DMS53 treated with DMSO at 0.1 percent for 48 hours (cell line): ENCODE measurements around the gene THAP10.
"Not testable (repeated sequence)": the region's sequence is repeated elsewhere in the genome, so short reads cannot be mapped to it uniquely, and the experiment has no call there.

Experiments
- DNase-seq: peaks from one replicate; lab custom pipeline; 2025; ENCODE audit not compliant: unreplicated experiment; lab: John Stamatoyannopoulos, UW

THAP10 gene

GRCh38 chr15:70879401-70879800 lies 12.8 kb downstream of the THAP10 start:
- DNase-seq, result no peak

GRCh38 chr15:70876683-70877082 lies 15.6 kb downstream of the THAP10 start:
- DNase-seq, result no peak

DNA sequence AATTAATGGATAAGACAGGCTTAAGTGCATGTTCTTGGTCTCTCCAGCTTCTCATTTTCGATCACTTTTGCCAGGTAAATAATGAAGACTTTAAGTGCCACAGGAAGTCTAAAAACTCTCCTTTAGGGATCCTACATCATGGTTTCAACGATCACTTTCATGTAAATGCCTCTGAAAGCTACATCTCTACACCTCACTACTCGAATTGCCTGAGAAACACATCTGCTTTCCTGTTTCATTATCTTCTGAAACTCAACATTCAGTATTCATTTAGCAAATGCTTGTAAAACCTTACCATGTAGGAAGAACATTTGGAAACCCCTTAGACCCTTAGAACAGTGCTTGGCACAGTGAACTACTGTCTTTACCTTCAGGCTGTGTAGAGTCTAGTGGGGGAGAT lies 16.2 kb downstream of the THAP10 start:
- DNase-seq, result no peak

DNA sequence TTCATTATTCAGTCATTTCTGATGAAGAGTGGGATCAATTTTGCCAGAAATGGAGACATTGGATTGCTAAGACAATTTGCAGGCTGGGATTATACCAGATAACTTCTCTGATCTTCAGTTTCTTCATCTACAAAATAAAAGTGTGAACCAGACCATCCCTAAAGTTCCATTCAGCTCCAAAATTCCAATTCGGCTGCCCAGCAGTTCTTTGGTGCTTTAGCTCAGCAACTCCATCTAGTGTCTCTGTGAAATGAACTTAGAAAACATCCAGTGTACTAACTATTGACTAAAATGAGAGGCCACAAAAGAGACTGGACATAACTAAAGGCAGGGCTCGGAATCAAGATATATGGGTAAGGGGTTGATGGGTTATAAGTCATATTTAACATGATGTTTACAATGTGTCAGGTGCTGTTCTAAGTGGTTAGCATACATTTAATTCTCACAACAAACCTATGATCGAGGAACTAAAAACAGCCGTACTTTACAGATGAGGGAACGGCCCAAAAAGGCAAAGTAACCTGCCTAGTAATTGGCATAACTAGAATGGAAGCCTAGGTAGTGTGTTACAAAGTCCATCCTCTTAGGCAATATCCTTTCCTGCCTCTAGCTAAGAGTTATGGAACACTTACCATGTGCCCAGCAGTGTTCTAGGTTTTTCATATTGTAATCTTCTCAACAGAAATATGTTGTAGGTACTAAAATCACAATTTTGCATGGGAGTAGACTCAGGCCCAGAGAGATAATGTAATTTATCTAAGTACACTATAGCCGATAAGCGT lies 17.0 kb downstream of the THAP10 start:
- DNase-seq, result no peak

DNA sequence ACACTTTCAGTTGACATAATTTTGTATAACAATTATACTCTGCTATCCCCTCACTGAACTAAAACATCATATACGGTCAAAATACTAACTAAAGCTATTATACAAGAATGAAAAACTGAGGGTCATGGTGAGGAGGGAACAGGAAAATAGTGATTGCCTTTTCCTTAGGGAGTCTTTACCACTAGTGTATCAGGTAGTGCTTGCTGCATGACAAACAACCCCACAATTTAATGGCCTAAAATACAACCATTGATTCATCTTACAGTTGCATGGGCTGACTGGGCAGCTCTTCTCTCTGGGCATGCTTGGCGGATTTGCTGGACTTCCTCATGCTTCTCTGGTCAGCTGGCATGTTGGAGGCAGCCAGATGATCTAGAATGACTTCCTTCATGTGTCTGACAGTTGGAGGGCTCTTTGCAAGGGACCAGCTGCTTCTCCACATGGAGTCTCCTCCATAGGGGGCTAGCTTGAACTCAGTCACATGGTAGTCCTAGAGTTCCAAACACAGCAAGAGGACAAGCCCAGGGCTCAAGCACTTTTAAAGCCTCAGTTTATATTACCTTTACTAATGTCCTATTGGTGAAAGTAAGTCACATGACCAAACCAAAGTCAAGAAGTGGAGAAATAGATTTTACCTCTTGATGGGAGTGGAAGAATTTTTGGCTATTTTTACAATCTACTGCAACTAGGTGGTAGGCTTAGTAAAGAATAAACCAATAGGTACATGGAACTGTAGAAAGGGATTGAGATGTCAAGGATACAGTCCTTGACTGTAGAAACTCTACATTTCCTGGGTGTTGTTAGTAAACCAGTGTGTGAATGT lies 18.8 kb downstream of the THAP10 start:
- no peak for DNase-seq

DNA sequence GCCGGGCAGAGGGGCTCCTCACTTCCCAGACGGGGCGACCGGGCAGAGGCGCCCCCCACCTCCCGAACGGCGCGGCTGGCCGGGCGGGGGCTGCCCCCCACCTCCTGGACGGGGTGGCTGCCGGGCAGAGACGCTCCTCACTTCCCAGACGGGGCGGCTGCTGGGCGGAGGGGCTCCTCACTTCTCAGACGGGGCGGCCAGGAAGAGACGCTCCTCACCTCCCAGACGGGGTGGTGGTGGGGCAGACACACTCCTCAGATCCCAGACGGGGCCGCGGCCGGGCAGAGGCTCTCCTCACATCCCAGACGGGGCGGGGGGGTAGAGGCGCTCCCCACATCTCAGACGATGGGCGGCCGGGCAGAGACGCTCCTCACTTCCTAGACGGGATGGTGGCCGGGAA lies 20.7 kb downstream of the THAP10 start:
- DNase-seq, result not testable (repeated sequence)

- no peak for DNase-seq
Measured at GRCh38 chr15:70870051-70870450, 22.2 kb downstream of the THAP10 start.

DNA sequence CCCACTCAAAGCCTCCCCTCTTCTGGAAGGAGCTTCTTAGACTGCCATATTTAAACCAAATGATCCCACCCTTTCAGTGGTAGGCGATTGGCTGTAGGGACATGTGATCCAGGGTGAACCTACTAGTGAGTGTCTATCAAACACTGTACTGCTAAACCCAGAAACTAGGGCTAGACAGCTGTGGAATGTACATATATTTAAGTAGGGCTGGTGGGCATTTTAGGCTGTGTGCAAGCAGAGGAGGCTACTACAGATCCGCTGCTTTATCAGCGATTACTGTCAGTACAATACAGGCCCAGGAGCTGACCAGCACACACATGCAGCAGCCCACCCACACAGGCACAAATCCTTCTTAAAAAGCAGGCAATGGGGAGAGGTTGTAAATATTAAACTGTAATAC lies 22.9 kb downstream of the THAP10 start:
- DNase-seq, result no peak

DNA sequence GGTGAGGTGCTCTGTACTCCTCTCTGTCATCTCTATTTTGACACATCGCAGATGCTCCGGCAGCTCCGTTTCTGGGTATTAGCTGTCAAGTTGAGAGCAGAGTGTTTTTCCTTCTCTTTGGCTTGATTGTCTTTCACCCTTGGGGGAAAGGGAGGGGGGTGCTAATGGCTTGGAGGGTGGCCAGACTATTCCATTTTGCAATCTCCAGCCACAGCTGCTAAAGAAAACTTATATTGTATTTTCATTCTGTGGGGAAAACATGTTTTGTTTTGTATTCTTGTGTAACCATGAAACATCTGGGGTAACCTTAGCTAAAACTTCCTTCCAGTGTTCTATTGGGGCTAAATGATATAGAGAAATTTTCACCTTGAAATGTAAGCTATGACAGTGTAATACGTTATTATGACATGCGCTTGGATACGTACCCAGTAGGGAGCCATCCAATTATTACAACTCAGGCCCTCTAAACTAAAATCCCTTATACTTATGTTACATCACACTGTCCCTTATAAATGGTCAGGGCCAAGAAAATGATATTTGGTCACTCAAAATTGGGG lies 24.2 kb downstream of the THAP10 start:
- DNase-seq, result no peak

DNA sequence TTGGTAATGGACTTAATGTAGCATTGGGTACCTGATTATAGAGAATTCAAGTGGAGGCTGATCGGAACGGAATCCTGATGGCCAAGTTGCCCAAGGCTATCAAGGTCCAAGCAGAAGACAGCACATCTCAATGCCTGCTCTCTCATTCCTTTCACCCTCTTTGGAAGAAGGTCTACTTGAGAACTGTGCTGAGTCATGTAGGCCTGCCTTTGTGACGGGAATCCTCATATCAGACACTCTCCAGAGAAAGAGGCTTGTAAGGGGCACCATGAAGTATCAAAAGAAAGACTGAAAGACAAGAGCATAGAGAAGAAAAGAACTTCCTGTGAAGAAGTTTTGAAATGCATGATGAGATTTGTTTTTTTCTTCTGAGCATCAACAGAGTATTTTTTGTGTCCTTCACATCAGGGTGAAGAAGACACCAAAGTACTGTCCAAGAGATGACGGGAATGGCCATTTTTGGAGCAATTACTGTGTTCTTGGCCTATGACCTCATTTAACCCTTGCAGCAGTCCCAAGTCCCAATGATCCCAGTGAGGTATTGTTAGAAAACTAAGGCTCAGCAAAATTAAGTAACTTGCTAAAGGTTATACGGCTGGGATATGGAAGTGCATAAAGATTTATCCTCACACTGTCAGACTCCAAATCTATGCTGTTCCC lies 25.1 kb downstream of the THAP10 start:
- no peak for DNase-seq

DNA sequence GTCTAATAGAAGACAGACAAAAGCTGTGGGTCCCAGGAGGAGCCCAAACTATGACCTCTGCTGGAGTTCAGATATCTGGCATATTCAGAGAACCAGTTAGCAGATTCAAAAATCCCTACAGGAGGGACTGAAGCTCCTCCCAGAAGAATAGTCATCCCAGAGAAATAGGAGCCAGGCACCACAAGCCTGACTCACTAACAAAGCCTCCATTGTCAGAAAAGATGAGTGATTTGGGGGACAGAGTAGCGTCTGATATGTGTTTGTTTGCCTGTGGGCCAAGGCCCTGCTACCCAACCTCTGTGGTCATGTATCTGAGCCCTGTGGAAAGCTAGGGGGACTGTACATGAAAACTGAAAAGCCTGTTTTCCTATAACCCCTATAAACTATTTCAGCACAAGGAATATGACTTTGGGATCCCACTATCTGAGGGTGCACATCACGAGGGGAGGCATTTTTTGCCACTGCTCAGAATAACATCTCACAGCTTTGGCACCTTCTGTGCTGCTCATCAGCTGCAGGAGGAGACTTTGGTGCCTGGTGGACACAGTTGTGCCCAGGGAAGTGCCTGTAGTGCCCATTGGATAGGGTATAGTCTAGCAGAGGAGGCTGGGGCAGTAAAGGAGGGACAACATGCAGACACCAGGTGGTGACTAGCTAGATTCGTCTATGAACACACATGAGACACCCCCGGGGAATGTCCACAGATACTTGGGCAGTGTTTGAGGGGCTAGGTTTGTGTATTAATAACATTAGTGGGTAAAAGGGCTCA lies 28.6 kb downstream of the THAP10 start:
- no peak for DNase-seq

DNA sequence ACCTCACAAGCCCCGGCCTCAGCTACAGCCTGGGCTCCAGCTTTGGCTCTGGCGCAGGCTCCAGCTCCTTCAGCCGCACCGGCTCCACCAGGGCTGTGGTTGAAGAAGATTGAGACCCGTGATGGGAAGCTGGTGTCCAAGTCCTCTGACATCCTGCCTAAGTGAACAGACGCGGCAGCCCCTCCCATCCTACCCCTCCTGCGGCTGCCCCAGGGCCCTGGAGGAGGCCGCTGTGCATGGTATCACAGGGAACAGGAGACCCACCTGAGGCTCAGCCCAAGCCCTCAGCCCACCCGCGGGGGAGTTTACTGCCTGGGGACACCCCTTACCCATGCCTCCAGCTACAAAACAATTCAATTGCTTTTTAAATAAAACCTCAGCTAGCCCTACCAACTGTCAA lies 32.2 kb downstream of the THAP10 start:
- no peak for DNase-seq

- DNase-seq, result no peak
Measured at GRCh38 chr15:70859322-70859908, 32.8 kb downstream of the THAP10 start.

DNA sequence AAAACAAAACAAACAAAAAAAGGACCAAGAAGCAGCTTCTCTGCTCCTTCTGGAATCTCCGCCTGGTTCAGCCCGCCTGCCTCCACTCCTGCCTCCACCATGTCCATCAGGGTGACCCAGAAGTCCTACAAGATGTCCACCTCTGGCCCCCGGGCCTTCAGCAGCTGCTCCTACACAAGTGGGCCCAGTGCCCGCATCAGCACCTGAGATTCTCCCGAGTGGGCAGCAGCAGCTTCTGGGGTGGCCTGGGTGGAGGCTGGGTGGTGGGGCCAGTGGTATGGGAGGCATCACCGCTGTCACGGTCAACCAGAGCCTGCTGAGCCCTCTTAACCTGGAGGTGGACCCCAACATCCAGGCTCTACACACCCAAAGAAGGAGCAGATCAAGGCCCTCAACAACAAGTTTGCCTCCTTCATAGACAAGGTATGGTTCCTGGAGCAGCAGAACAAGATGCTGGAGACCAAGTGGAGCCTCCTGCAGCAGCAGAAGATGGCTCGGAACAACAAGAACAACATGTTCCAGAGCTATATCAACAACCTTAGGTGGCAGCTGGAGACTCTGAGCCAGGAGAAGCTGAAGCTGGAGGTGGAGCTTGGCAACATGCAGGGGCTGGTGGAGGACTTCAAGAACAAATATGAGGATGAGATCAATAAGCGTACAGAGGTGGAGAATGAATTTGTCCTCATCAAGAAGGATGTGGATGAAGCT lies 33.5 kb downstream of the THAP10 start:
- DNase-seq, result not testable (repeated sequence)

GRCh38 chr15:70857562-70858285 lies 34.5 kb downstream of the THAP10 start:
- no peak for DNase-seq

- no peak for DNase-seq
Measured at GRCh38 chr15:70856884-70857561, 35.2 kb downstream of the THAP10 start.

GRCh38 chr15:70856177-70856883 lies 35.9 kb downstream of the THAP10 start:
- no peak for DNase-seq

DNA sequence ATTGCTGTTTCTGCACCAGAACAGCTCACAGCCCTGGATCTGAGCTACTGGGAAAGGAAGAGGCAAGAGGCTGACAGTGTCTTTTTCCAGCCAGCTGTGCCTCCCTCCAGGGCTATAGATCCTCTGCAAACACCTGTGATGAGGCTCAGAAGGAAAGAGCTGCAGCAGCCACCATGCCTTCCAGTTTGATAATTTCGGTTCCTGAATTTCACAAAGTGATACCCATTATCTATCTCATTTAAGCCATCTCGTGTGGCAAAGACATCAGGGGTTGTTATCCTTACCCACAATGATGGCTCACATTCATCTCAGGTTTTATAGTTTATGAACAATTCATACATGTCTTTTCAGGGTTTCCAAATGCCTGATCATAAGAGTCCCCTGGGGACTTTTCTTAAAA lies 36.5 kb downstream of the THAP10 start:
- no peak for DNase-seq
